Stimulated activated CD8-positive, alpha-beta memory T cell treated with anti-CD3 and anti-CD28 coated beads, Interleukin-4, amount 100 ng/mL, for 1 hour (primary cell): ENCODE data around the gene BIN1.

Experiments
- DNase-seq, 2 donors: peaks; one replicate each; pipeline ENCODE4 v3.0.0-alpha.2; 2020; ENCODE audit warnings: low read depth in 2 of 2, low spot score in 1 of 2

Gene BIN1

DNA sequence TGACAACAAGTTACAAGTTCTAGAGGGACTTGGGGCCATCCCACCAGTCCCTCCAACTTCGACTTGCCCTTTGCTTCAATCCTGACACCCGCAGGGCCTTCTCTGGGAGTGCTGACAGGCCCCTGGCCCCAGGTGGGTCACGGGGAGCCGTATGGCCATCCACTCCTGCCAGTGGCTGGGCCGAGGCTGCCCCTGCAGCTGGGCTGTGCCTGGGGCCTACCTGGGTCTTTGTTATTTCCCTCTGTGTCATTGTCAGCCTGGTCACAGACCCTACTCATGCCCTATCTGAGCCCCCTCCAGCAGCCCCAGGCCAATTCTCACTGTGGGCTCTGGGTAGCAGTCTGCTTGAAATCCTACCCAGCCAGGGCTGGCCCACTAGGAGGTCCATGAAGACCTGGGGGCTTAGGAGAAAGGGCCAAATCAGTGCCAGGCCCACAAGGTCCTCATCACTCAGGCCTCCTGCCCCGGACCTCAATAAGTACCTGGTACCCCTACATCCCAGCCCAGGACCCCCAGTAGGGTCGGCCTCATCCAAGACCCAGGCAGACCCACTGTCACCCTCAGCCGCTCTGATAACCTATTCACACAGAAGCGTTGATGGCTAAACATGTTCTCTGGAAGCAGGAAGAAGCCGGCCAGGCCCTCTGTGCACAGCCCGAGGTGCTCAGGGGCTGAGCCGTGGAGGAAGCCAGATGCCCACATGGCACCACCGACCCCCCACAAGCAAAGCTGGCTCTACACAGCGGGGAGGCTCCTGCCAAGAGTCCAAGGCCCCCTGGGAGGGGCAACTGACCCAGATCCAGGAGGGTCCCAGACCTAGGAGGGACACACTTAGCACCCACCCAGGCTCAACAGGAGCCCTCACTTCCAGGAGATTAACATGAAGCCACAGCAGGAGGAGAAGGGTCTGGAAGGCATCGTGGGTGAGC lies 57.7 kb downstream of the BIN1 start:
- no peak for DNase-seq

- no peak for DNase-seq
Observed at GRCh38 chr2:127048618-127048935, 58.4 kb downstream of the BIN1 start.

DNA sequence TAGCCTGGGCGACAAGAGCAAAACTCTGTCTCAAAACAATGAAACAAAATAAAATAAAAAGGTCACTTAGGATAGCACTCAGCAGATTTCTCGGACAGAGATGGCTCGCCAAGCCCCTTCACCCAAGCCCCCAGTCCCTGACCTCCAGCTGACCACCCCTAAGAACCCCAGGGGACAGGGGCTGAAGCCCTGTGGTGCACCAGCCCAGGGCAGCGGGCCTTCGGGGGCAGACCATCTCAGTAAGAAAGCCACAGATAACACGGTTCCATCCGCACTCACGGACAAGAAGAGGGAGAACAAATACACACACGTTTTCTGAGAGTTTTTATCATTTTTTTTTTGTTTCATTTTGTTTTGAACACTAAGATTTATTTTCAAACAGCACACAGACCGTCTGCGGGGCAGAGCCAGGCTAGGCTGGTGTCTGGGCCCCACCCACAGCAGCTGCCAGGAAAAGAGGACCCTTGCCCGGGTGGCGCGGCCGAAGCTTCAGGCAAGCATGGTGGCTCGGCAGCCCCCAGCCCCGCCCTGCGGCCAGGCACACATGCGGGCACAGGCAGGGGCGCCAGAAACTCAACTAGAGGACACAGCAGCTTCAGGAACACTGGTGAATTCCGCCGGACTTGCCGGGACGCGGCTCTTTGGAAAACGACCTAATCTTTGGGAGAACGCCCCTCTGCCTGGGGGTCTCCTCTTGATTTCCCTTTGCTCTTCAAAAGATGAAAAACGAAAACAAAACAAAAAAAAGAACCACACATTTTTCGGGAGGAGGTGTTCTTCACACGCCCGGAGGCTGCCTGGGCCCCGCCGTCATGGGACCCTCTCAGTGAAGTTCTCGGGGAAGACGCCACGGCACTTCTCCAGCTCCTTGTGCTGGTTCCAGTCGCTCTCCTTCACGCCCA lies 59.0 kb downstream of the BIN1 start:
- DNase-seq: no peak

DNA sequence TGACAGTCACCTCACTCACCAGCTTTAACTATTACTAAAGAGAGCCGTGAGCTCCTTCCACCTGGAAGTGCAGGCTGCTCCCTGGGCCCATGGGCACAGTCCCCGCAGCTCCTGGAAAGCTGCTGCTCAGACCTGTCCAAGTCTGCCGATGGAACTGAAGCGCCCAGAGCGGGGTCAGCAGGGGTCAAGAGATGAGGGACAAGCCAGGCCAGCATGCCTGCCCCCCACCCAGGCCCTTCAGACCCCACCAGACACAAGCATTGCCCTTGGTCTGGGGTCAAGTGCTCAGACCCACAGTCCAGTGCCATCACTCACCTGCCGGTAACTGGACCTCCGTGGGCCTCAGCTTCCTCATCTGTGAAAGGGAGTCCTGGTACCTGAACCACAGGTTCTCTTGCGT lies 59.9 kb downstream of the BIN1 start:
- no peak for DNase-seq

GRCh38 chr2:127046579-127046978 lies 60.4 kb downstream of the BIN1 start:
- no peak for DNase-seq

DNA sequence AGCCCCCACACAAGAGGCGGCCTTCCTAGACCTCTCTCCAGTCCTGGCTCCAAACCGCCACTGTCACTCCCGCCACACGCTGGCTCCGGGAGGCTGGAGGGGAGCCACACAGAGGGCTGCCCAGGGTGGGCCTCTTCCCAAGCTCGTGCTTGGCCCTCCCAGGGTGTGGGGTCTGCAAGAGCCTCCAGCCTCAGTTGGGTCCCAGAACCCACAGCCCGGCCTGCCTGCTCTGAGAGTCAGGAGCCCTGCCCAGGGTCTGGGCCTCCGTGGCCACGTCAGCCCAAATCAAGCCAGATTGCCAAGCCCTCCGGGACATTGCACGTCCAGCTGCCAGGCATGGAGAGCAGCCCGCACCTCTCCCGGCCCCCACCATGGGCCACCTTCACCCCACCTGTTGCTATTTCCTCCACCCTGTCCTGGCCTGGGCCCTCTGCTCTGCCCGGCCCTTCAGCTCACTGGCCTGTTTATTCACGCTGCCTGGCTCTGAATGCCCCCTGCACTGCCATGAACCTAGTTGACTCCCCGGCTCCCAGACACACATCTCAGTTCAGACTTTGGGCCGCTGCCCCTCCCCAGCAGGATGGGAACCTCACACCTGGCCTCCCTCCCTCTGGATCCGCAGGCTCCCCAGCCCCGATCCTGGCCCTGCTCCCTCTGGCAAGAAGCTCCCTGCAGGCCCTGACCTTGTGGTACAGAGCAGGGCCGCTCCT lies 61.0 kb downstream of the BIN1 start:
- DNase-seq: no peak

DNA sequence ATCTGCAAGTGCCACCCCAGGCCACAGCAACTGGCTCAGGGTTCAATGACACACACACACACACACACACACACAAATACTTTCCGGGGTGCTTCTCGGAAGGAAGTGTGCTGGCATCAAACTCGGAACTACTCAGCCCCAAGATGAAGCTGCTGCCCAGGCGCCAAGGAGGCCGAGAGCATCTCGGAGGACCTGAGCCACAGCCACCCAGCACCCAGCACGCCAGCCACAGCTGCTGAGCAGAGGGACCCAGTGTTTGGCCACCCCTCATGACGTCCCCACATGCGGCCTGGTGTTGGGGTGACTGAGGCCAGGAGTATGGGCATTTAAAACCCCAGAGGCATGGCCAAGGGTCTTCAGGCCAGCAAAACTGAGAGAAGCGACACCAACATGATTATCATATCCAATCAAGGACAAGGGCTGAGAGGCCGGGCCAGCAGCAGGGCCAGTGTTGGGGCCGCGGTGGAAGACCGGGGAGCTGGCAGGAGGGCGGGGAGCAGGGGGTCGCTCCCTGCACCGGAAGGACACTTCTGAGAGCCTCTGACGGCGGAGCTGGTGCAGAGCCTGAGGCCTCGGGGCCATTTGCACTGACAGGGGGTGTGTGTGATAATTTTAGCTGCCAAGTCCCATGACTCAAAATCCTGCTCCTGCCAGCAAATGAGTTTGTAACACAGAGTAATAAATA lies 61.8 kb downstream of the BIN1 start:
- no peak for DNase-seq

- DNase-seq: no peak
Observed at GRCh38 chr2:127044165-127044718, 62.7 kb downstream of the BIN1 start.

DNA sequence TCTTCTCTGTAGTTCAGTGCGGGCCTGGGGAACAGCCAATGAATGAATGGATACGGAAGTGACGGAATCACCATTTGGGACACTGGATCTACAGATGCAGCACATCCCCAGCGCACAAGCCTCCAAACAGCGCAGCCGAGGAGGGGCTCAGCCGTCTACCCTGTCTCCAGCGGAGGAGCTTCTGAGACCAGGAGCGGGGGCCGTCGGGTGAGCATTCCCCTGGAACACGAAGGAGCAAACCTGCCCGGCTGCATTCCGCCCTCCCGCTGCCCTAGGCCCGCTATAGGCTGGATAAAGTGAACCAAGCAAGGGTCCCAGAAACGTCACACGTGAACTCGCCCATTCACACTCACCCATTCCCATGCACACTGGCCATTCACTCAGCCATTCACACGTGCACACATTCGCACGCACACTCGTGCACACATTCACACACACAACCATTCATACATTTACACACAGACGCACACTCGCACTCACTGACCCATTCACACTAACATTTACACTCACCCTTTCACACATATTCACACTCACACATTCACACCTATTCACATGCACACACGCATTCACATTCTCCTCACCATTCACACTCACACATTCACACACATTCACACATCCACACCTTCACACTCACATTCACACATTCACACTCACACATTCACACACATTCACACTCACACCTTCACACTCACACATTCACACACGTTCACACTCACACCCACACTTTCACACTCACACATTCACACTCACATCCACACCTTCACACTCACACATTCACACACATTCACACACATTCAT lies 63.4 kb downstream of the BIN1 start:
- DNase-seq: no peak

DNA sequence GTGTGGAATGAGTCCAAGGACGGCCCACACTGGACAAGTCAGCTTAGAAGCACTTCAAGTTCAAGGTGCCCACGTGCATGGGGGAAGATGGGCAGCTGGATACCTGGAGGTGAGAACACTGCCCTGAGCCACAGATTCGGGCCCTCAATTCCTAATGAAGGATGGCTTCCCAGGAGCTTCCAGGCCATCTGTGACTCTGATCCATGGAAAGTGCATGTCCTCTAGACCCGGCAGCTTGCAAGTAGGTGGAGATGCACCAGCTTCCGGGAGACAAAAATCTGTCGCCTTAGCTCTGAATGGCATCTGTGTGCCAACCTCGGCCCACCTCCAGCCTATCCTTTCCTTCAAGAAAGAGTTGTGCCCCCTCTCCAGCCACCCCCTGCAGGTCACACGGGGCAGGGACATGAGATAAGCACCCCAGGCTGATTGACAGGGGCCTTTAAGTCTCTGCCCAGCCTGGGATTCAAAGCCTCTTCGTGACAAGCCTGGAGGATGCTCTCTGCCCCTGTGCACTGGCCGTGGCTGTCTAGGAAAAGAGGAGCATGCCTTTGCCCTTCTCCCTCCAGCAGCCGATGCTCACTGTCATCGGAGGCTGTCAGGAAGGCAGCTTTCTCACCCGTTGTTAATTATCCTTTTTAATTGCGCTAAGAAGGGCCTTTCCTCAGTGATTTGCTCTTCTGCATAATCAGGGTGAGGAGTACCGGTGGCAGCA lies 65.5 kb downstream of the BIN1 start:
- DNase-seq: no peak

DNA sequence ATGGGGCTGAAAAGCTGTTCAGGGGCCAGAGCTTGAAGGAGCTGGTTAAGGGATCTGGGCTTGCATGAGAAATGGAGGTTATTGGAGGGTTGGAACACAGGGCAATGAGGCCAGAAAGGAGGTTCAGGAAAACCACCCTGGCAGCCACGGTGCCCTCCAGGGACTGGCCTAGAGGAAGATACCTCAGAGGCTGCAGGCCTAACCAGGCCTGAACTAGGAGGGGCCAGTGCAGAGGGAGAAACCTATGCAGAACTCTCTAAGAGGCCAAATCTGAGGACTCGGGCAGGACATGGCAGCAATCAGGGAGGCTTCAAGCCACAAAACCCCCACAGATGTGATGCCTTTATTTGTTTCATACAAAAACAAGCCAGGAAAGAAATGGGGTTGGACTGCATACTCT lies 66.8 kb downstream of the BIN1 start:
- no peak for DNase-seq

DNA sequence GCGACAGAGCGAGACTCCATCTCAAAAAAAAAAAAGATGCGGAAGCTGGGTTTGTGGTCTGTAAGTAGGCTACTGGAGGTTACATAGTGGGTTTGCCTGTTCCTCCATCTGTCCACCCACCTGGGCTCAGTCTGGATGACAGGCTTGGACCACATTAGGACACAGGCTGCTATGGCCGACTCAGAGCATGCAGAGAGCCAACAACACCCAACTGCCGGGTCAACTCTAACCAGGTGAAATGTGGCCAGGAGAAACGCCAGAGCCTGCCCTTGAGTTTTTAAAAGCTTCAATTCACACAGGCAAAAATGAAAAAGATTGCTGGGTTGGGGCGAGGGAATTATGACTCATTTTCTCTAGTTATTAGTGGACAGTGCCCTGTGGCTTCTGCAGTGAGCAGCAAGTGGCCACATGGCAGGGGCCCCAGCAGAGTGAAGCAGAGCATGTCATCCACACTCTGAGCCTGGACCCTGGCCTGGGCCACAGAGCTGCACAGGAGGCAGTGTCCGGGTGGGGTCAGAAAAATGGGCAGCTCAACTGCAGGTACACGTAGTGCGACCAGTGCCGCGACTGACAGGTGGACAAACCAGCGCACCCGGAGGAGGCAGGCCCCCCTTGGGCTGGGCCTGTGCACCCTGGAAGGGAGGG lies 67.4 kb downstream of the BIN1 start:
- no peak for DNase-seq

DNA sequence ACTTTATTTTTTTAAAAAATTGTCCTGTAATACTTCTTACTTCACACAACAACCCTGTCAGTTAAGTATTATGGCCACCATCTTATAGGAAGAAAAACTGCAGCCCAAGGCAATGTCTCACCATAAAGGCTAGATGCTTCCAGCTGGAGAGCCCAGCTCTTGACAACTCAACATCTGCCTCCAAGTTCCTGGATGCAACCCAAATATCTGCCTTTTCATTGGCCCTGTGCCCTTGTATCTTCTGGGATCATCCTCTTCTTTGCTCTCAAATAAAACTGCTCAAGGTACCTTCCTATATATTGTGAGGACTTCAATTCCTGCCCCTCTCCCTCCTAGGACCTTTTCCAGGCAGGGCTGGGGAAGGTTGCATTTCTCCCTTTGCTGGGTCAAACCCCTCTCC lies 69.5 kb downstream of the BIN1 start:
- DNase-seq: no peak

DNA sequence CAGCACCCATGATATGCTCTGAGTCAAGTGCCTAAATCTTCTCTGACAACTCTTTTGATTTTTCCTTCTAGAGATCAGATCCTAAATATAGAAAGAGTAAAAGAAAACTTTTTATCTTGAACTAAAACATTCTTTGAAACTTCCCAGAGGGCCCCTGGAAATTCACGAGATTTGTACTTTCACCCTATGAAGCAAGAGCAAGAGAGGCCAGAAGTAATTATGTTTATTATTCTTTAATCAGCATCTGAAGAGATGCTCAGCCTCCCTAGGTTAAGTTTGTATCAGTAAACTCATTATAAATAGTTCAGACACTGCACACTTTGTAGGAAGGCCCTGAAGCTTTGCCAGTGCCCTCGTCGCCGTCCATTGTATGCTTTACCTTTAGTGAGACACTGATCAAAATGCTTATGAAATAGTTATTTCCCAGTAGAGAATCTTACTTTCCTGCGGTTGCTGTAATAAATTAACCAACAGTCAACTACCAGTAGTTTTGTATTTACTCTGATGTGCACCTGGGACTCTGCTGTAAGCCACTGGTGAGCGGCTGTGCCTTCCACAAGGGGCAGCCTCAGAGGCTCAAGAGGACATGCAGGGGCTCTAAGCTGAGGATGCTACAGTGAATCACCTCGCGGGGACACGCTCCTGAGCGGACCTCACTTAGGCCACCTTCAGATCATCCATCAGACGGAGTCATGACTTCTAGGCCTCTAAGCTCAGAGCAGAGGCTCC lies 71.9 kb downstream of the BIN1 start:
- DNase-seq: no peak

GRCh38 chr2:127034051-127034450 lies 72.9 kb downstream of the BIN1 start:
- DNase-seq: no peak

- no peak for DNase-seq
Observed at GRCh38 chr2:127032621-127033020, 74.3 kb downstream of the BIN1 start.

- DNase-seq: no peak
Observed at GRCh38 chr2:127029350-127030051, 77.5 kb downstream of the BIN1 start.
